Lung (tissue), 12 donors: ENCODE results near the gene SPATA31C1. TPM values are rescaled to one million over a fixed set of nuclear protein-coding genes. Genes with fewer than 3 reads are reported as not detected.

Experiments
- ATAC-seq: fragments of 200-7000 bp; cut with Tn5 transposase; one replicate; pipeline ENCODE4 v1.9.1; 2020; ENCODE audit warnings: moderate number of reproducible peaks; ENCODE audit not compliant: insufficient read depth, low FRiP score
- DNase-seq, 3 donors: peaks; one replicate each; pipeline ENCODE4 v3.0.0-alpha.2; 2013 to 2017
- H3K27ac ChIP-seq, 2 donors: one replicate each; pipeline ENCODE4 v1.5.1; 2013; ENCODE audit warnings: mild to moderate bottlenecking in 2 of 2, moderate library complexity in 2 of 2, control low read depth in 1 of 2, inconsistent platforms in 1 of 2, low read depth in 1 of 2, low read length in 1 of 2
- H3K27me3 ChIP-seq, 3 donors: one replicate each; pipeline ENCODE4 v1.5.1; 2013; ENCODE audit warnings: low read length in 2 of 3; ENCODE audit not compliant: control insufficient read depth in 3 of 3, insufficient read depth in 3 of 3
- H3K36me3 ChIP-seq, 4 donors: one replicate each; pipeline ENCODE4 v1.5.1; 2013; ENCODE audit warnings: low read length in 4 of 4, mild to moderate bottlenecking in 1 of 4, moderate library complexity in 1 of 4; ENCODE audit not compliant: control insufficient read depth in 4 of 4, insufficient read depth in 4 of 4
- H3K4me1 ChIP-seq, 5 donors: one replicate each; pipeline ENCODE4 v1.5.1; 2013; ENCODE audit warnings: low read length in 5 of 5, mild to moderate bottlenecking in 2 of 5, moderate library complexity in 1 of 5; ENCODE audit not compliant: control insufficient read depth in 5 of 5, insufficient read depth in 5 of 5
- H3K4me3 ChIP-seq: one replicate; pipeline ENCODE4 v1.5.1; 2013; ENCODE audit warnings: mild to moderate bottlenecking, control low read depth, moderate library complexity
- H3K9ac ChIP-seq, 2 donors: one replicate each; pipeline ENCODE4 v1.5.1; 2013; ENCODE audit warnings: low read length in 2 of 2, control low read depth in 1 of 2; ENCODE audit not compliant: insufficient read depth in 1 of 2
- H3K9me3 ChIP-seq, 4 donors: one replicate each; pipeline ENCODE4 v1.5.1; 2013; ENCODE audit warnings: low read length in 3 of 4, mild to moderate bottlenecking in 1 of 4, moderate library complexity in 1 of 4; ENCODE audit not compliant: control insufficient read depth in 4 of 4, insufficient read depth in 3 of 4
- CTCF ChIP-seq: IDR thresholded peaks from 2 replicates; pipeline ENCODE4 v1.5.1; 2012; ENCODE audit warnings: mild to moderate bottlenecking; ENCODE audit errors: control extremely low read depth, extremely low read depth
- WGBS, 2 donors: extraction: QIAGEN DNeasy Blood & Tissue Kit; methylation state at CpG; one replicate each; pipeline ENCODE4 v1.1.7; 2013; 5-methylcytosine and 5-hydroxymethylcytosine counted together
- polyA plus RNA-seq, 2 donors: library from polyadenylated mRNA; stranded (reverse); fragments of 200-250 nt; gene quantifications; one replicate each; pipeline ENCODE4 v1.2.1, GENCODE V29; 2013
- total RNA-seq, 2 donors: library from RNA; depleted of rRNA in 1 of 2; stranded (reverse); fragments of >200 nt in 1 of 2; gene quantifications; one replicate each; pipeline ENCODE4 v1.2.1, GENCODE V29; 2014 to 2021
- donor health status: control.
- donor health status: control.
- donor health status: Bipolar disorder and iron deficiency.
- donor health status: healthy.
- donor health status: DM: yes; HTN: yes; CAD: no.

Gene SPATA31C1
- total and polyA plus RNA-seq, 4 donors = not detected

GRCh38 chr9:87954230-87954629, 36.5 kb downstream of the SPATA31C1 start:
- no peak for DNase-seq
- Histone ChIP-seq H3K9ac (no peak overlapping the region), H3K36me3 (no peaks in the 10 kb centered on the region), H3K27me3 (no peaks in the 10 kb centered on the region), H3K27ac (no peak overlapping the region), H3K9me3 (peaks cover 0 to under 1% (median 0%) of the 10 kb centered on the region in 4 donors), H3K4me1 (no peaks in the 10 kb centered on the region), H3K4me3 (no peak overlapping the region)
- 73 to 86% methylated on average over 3 of the region's 3 CpGs for WGBS, 2 donors
- ATAC-seq = no peak
- TF ChIP-seq CTCF = no peak

DNA sequence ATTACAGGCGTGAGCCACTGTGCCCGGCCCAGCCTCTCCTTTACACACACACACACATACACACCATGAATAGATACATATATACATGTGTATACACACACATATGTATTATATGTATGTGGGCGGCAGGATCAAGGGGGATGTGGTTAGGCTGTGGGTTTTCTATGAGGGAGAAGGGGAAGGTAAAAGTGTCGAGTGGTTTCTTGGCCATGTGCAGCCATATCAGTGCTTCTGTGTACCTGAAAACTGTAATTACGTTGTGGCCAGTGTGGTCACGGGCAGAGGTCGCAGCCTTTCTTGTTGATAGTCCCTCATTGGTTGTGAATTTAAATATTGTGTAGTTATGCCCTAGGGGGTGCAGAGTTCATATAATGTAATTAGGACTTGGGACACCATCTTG, 40.1 kb downstream of the SPATA31C1 start:
- ATAC-seq (no peak), DNase-seq (no peak)
- no peaks in the 10 kb centered on the region for H3K36me3 ChIP-seq
- H3K27ac ChIP-seq = no peak overlapping the region
- peaks cover 0 to 3% (median 0%) of the 10 kb centered on the region in 4 donors for H3K9me3 ChIP-seq
- WGBS, 2 donors = 64 to 81% methylated on average over 7 of the region's 7 CpGs
- no peak overlapping the region for H3K4me3 ChIP-seq
- no peak for TF ChIP-seq CTCF
- no peaks in the 10 kb centered on the region for H3K27me3 ChIP-seq
- no peaks in the 10 kb centered on the region for H3K4me1 ChIP-seq
- no peak overlapping the region for H3K9ac ChIP-seq

- no peaks in the 10 kb centered on the region for H3K36me3 ChIP-seq
- 95 to 100% methylated on average over 1 of the region's 1 CpG for WGBS, 2 donors
- H3K9me3 ChIP-seq = peaks cover 0 to 3% (median 0%) of the 10 kb centered on the region in 4 donors
- H3K9ac ChIP-seq = no peak overlapping the region
- DNase-seq (no peak), ATAC-seq (no peak)
- no peak overlapping the region for H3K4me3 ChIP-seq
- H3K27ac ChIP-seq = no peak overlapping the region
- TF ChIP-seq CTCF = no peak
- no peaks in the 10 kb centered on the region for H3K27me3 ChIP-seq
- H3K4me1 ChIP-seq = no peaks in the 10 kb centered on the region
Measured at GRCh38 chr9:87958591-87958990, 40.8 kb downstream of the SPATA31C1 start.

DNA sequence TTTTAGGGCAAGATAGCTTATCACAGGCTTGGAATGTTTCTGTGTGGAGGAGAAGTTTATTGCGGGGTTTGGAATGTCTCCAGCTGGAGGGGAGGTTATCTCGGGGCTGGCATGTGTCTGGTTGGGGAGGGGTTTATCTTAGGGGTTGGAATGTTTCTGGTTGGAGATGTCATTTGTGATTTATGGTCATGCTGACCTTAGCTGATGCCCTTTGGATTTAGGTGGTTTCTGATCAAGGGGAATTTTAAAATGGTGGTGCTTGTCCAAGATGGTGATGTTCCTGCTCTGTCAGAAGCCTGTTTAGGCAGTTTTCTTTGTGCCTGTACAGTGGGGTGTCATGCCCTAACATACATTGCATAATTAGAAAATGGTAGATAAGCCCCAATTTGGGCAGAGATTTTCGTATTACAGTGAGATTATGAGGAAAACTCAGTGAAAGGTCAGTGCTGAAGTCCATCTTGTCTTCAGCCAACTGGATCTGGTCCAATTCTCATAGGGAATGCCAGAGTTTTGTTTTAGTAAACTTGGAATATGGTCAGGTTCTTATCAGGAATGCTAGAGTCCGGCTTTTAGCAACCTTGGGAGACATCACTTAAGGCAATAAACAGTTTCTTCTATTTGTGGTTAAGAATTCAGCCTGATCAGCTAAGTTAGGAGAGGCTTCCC, 42.3 kb downstream of the SPATA31C1 start:
- ATAC-seq (no peak), DNase-seq (peak in 2 of 3 donors; percentile 78 to 79)
- Histone ChIP-seq H3K27me3 (no peaks in the 10 kb centered on the region), H3K4me3 (no peak overlapping the region), H3K9ac (no peak overlapping the region), H3K9me3 (peaks cover 0 to 3% (median 0%) of the 10 kb centered on the region in 4 donors), H3K4me1 (no peaks in the 10 kb centered on the region), H3K36me3 (no peaks in the 10 kb centered on the region), H3K27ac (no peak overlapping the region)
- 40 to 61% methylated on average over 4 of the region's 4 CpGs for whole genome bisulfite sequencing, 2 donors
- TF ChIP-seq CTCF = no peak
